H9 (cell line): Measurements from ENCODE around the gene VPS13A. TPM values are rescaled to one million over a fixed set of nuclear protein-coding genes. Genes with fewer than 3 reads are reported as not detected.

Experiments
- DNase-seq: peaks from one replicate; pipeline ENCODE4 v3.0.0-alpha.2; 2017
- H2AFZ ChIP-seq: one replicate; pipeline ENCODE4 v1.6.1; 2013; ENCODE audit warnings: mild to moderate bottlenecking, low read length, control low read depth, moderate library complexity
- H2AK5ac ChIP-seq: 2 replicates; pipeline ENCODE4 v1.6.1; 2013; ENCODE audit warnings: low read length, control low read depth, mixed read lengths; ENCODE audit not compliant: insufficient read length
- H2BK120ac ChIP-seq: one replicate; pipeline ENCODE4 v1.6.1; 2013; ENCODE audit warnings: low read depth, mild to moderate bottlenecking, low read length, control low read depth, inconsistent platforms; ENCODE audit not compliant: poor library complexity, severe bottlenecking
- H2BK12ac ChIP-seq: 2 replicates; pipeline ENCODE4 v1.6.1; 2013; ENCODE audit warnings: low read length, control low read depth, mixed read lengths, low read depth; ENCODE audit not compliant: insufficient read length
- H2BK15ac ChIP-seq: 2 replicates; pipeline ENCODE4 v1.6.1; 2013; ENCODE audit warnings: low read depth, low read length, control low read depth
- H2BK20ac ChIP-seq: one replicate; pipeline ENCODE4 v1.6.1; 2013; ENCODE audit warnings: low read depth, mild to moderate bottlenecking, low read length, control low read depth, inconsistent platforms; ENCODE audit not compliant: poor library complexity, severe bottlenecking
- H2BK5ac ChIP-seq: 2 replicates; pipeline ENCODE4 v1.6.1; 2013; ENCODE audit warnings: low read length, control low read depth, mixed read lengths; ENCODE audit not compliant: insufficient read length
- H3K14ac ChIP-seq: 2 replicates; pipeline ENCODE4 v1.6.1; 2013; ENCODE audit warnings: low read length, control low read depth; ENCODE audit not compliant: insufficient read depth
- H3K18ac ChIP-seq: 2 replicates; pipeline ENCODE4 v1.6.1; 2013; ENCODE audit warnings: low read depth, mild to moderate bottlenecking, mixed read lengths, low read length, control low read depth; ENCODE audit not compliant: insufficient read length
- H3K23ac ChIP-seq: 2 replicates; pipeline ENCODE4 v1.6.1; 2013; ENCODE audit warnings: low read length, control low read depth, mixed read lengths, low read depth; ENCODE audit not compliant: insufficient read length
- H3K23me2 ChIP-seq: 2 replicates; pipeline ENCODE4 v1.6.1; 2013; ENCODE audit warnings: low read depth, mild to moderate bottlenecking, mixed read lengths, low read length, control low read depth; ENCODE audit not compliant: insufficient read length, poor library complexity, severe bottlenecking
- H3K27ac ChIP-seq: 2 replicates; pipeline ENCODE4 v1.5.1; 2013; ENCODE audit warnings: low read length, control low read depth, mixed read lengths, low read depth; ENCODE audit not compliant: insufficient read length
- H3K27me3 ChIP-seq: 2 replicates; pipeline ENCODE4 v1.6.1; 2013; ENCODE audit warnings: low read length, control low read depth, inconsistent platforms; ENCODE audit not compliant: insufficient read depth
- H3K4ac ChIP-seq: 2 replicates; pipeline ENCODE4 v1.6.1; 2013; ENCODE audit warnings: low read depth, mild to moderate bottlenecking, control low read depth, inconsistent platforms, low read length, moderate library complexity
- H3K4me1 ChIP-seq: 2 replicates; pipeline ENCODE4 v1.6.1; 2013; ENCODE audit warnings: low read length, control low read depth, inconsistent platforms; ENCODE audit not compliant: insufficient read depth
- H3K4me2 ChIP-seq: 2 replicates; pipeline ENCODE4 v1.6.1; 2013; ENCODE audit warnings: low read length, control low read depth, mixed read lengths; ENCODE audit not compliant: insufficient read length, insufficient read depth
- H3K56ac ChIP-seq: 2 replicates; pipeline ENCODE4 v1.6.1; 2013; ENCODE audit warnings: low read depth, mild to moderate bottlenecking, mixed read lengths, low read length, control low read depth; ENCODE audit not compliant: insufficient read length
- H3K79me1 ChIP-seq: 2 replicates; pipeline ENCODE4 v1.6.1; 2013; ENCODE audit warnings: low read depth, mild to moderate bottlenecking, moderate library complexity, low read length, control low read depth, inconsistent platforms; ENCODE audit not compliant: insufficient read depth, poor library complexity, severe bottlenecking
- H3K79me2 ChIP-seq: 2 replicates; pipeline ENCODE4 v1.6.1; 2013; ENCODE audit warnings: low read length, control low read depth, inconsistent platforms; ENCODE audit not compliant: insufficient read depth
- H3K9ac ChIP-seq: 2 replicates; pipeline ENCODE4 v1.6.1; 2013; ENCODE audit warnings: low read length, control low read depth, mixed read lengths; ENCODE audit not compliant: insufficient read length; ENCODE audit errors: extremely low read depth
- H3K9me3 ChIP-seq: one replicate; pipeline ENCODE4 v1.6.1; 2013; ENCODE audit warnings: low read depth, low read length, inconsistent platforms; ENCODE audit not compliant: control insufficient read depth
- H3T11ph ChIP-seq: one replicate; pipeline ENCODE4 v1.6.1; 2013; ENCODE audit warnings: mild to moderate bottlenecking, low read length, control low read depth, inconsistent platforms
- H4K20me1 ChIP-seq: one replicate; pipeline ENCODE4 v1.6.1; 2013; ENCODE audit not compliant: control insufficient read depth, insufficient read length, insufficient read depth
- H4K5ac ChIP-seq: 2 replicates; pipeline ENCODE4 v1.6.1; 2013; ENCODE audit warnings: low read depth, mild to moderate bottlenecking, mixed read lengths, low read length, control low read depth; ENCODE audit not compliant: insufficient read length
- H4K8ac ChIP-seq: replicated peaks from 2 replicates; pipeline ENCODE4 v1.6.1; 2013; ENCODE audit warnings: low read length, control low read depth, mixed read lengths, low read depth; ENCODE audit not compliant: insufficient read length
- H4K91ac ChIP-seq: 2 replicates; pipeline ENCODE4 v1.6.1; 2013; ENCODE audit warnings: low read depth, mild to moderate bottlenecking, moderate library complexity, mixed read lengths, low read length, control low read depth; ENCODE audit not compliant: insufficient read length
- H3K27ac Mint-ChIP-seq, 3 experiments: 2 replicates in 2 of 3; 3 replicates in 1 of 3; pipeline ENCODE4 v1.8.0; 2020 to 2021; ENCODE audit warnings: mixed read lengths in 3 of 3, mild to moderate bottlenecking in 1 of 3, moderate library complexity in 1 of 3
- H3K27me3 Mint-ChIP-seq: 2 replicates; pipeline ENCODE4 v1.8.0; 2021; ENCODE audit warnings: low read depth, mild to moderate bottlenecking, moderate library complexity, mixed read lengths
- H3K36me3 Mint-ChIP-seq, 3 experiments: 2 replicates in 2 of 3; 3 replicates in 1 of 3; pipeline ENCODE4 v1.8.0; 2020 to 2021; ENCODE audit warnings: low read depth in 3 of 3, mixed read lengths in 3 of 3; ENCODE audit not compliant: insufficient read depth in 1 of 3
- H3K4me1 Mint-ChIP-seq, 2 experiments: 2 replicates each; pipeline ENCODE4 v1.8.0; 2020; ENCODE audit warnings: mixed read lengths in 2 of 2
- H3K4me3 Mint-ChIP-seq, 2 experiments: 2 replicates in 1 of 2; 3 replicates in 1 of 2; pipeline ENCODE4 v1.8.0; 2020 to 2021; ENCODE audit warnings: mild to moderate bottlenecking in 2 of 2, mixed read lengths in 2 of 2, moderate library complexity in 1 of 2
- H3K9me3 Mint-ChIP-seq, 2 experiments: 2 replicates in 1 of 2; 3 replicates in 1 of 2; pipeline ENCODE4 v1.8.0; 2020; ENCODE audit warnings: mild to moderate bottlenecking in 2 of 2, mixed read lengths in 2 of 2, moderate library complexity in 1 of 2
- WGBS: extraction: QIAGEN DNeasy Blood & Tissue Kit; methylation state at CpG from one replicate; pipeline ENCODE4 v1.1.7; 2013; ENCODE audit warnings: missing lambda C conversion rate, low lambda C conversion rate, mixed read lengths; ENCODE audit not compliant: insufficient read length; ENCODE audit errors: extremely low coverage; 5-methylcytosine and 5-hydroxymethylcytosine counted together
- total RNA-seq: library from RNA; stranded (reverse); gene quantifications from 2 replicates; pipeline ENCODE4 v1.2.1, GENCODE V29; 2021
- TF ChIP-seq, protein P1 (sequence below): fragments of 200-600 bp; sonication (generic); conservative IDR thresholded peaks from 3 replicates; pipeline ENCODE4 v1.8.0; 2021; ENCODE audit warnings: antibody characterized with exemption, mild to moderate bottlenecking

The VPS13A gene
- total RNA-seq, 1 experiment from 2014 or later: 34.0 TPM

DNA sequence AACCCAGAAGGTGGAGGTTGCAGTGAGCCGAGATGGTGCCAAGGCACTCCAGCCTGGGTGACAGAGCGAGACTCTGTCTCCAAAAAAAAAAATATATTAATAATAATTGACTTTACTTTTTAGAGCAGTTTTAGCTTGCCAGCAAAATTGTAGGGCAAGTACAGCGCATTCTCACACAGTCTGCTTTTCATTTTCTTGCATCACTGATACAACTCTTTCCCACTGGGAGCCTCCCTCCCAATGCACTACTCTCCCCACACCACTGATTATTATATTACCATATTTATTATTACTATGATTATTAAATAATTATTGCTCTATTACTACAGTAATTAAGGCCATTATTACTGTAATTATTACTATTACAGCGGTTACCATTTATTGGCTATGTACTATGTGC, 257.9 kb downstream of the VPS13A start:
- no peak overlapping the region for H4K91ac ChIP-seq
- no peak overlapping the region for H3K56ac ChIP-seq
- H3T11ph ChIP-seq: no peak overlapping the region
- Mint-ChIP-seq H3K27ac (no peak overlapping the region), H3K36me3 (0 out of 7 replicates have a peak, but pooled peaks cover 0 to 2% (median 0%) of the 10 kb centered on the region in 3 experiments), H3K27me3 (peaks cover 5% of the 10 kb centered on the region), H3K4me1 (peaks cover 12 to 21% of the 10 kb centered on the region in 2 experiments), H3K4me3 (no peak overlapping the region), H3K9me3 (peaks cover 0 to 1% of the 10 kb centered on the region in 2 experiments; a peak in 1 of 5 replicates)
- no peak overlapping the region for H2BK5ac ChIP-seq
- H4K20me1 ChIP-seq: no peaks in the 10 kb centered on the region
- H3K23ac ChIP-seq: no peak overlapping the region
- no peaks in the 10 kb centered on the region for H3K79me2 ChIP-seq
- no peak overlapping the region for H2BK20ac ChIP-seq
- H2AK5ac ChIP-seq: no peak overlapping the region
- H3K4me2 ChIP-seq: no peak overlapping the region
- H3K14ac ChIP-seq: no peak overlapping the region
- peaks cover 5% of the 10 kb centered on the region; the same call in 1 of the 2 replicates for H3K4me1 ChIP-seq
- H2BK120ac ChIP-seq: no peak overlapping the region
- H2BK12ac ChIP-seq: no peak overlapping the region
- no peak overlapping the region for H3K18ac ChIP-seq
- H4K8ac ChIP-seq: no peak overlapping the region
- no CpG with 5 or more reads among the region's 4 CpGs for WGBS
- DNase-seq: no peak
- TF ChIP-seq, protein P1, sequence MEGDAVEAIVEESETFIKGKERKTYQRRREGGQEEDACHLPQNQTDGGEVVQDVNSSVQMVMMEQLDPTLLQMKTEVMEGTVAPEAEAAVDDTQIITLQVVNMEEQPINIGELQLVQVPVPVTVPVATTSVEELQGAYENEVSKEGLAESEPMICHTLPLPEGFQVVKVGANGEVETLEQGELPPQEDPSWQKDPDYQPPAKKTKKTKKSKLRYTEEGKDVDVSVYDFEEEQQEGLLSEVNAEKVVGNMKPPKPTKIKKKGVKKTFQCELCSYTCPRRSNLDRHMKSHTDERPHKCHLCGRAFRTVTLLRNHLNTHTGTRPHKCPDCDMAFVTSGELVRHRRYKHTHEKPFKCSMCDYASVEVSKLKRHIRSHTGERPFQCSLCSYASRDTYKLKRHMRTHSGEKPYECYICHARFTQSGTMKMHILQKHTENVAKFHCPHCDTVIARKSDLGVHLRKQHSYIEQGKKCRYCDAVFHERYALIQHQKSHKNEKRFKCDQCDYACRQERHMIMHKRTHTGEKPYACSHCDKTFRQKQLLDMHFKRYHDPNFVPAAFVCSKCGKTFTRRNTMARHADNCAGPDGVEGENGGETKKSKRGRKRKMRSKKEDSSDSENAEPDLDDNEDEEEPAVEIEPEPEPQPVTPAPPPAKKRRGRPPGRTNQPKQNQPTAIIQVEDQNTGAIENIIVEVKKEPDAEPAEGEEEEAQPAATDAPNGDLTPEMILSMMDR: no peak
- no peak overlapping the region for H2BK15ac ChIP-seq
- no peaks in the 10 kb centered on the region for H3K23me2 ChIP-seq
- H3K9ac ChIP-seq: no peak overlapping the region
- H3K79me1 ChIP-seq: no peaks in the 10 kb centered on the region
- no peak overlapping the region for H3K4ac ChIP-seq
- H2AFZ ChIP-seq: no peak overlapping the region
- H3K9me3 ChIP-seq: no peaks in the 10 kb centered on the region
- H3K27ac ChIP-seq: no peak overlapping the region
- H4K5ac ChIP-seq: no peak overlapping the region
- H3K27me3 ChIP-seq: no peaks in the 10 kb centered on the region
